NCI-H1417 treated with DMSO at 0.1 percent for 48 hours (cell line): ENCODE results near the gene PRR23E.

ENCODE experiments used
- DNase-seq: peaks from one replicate; lab custom pipeline; 2025; lab: John Stamatoyannopoulos, UW

PRR23E gene

DNA sequence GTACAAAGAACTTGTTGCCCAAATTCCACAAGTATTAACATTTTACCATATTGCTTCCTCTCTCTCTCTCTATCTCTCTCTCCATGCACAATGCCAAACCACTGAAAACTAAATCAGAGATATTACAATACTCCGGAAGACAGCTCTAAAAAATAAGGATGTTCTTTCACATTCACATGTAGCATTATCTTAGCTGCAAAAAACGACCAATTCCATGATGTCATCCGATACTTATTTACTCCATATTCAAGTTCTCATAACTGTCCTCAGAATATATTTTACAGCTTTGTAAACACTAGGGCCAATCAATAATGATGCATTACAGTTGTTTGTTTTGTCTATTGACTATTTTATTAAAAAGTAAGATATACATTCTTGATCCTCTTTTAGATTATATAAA, 7.7 kb upstream of the PRR23E start:
- no peak for DNase-seq

DNA sequence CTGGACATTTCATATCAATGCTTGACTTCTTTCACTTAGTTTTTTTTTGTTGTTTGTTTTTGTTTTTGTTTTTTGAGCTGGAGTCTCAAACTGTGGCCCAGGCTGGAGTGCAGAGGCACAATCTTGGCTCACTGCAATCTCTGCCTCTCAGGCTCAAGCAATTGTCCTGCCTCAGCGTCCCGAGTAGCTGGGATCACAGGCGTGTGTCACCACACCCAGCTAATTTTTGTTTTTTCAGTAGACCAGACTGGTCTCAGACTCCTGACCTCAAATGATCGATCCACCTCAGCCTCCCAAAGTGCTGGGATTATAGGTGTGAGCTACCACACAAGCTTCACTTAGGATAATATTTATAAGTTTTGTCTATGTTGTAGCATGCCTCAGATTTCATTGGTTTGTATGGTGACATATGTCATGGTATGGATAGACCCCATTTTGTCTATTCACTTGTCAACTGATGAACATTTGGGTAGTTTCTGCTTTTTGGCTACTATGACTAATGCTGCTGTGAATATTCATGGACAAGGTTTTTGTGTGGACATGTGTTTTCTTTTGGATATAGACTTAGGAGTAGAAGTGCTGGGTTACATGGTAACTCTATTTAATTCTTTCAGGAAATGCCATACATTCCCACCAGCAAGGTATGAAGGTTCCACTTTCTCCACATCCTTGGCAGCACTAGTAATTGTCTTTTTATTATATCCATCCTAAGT, 6.8 kb upstream of the PRR23E start:
- no peak for DNase-seq

DNA sequence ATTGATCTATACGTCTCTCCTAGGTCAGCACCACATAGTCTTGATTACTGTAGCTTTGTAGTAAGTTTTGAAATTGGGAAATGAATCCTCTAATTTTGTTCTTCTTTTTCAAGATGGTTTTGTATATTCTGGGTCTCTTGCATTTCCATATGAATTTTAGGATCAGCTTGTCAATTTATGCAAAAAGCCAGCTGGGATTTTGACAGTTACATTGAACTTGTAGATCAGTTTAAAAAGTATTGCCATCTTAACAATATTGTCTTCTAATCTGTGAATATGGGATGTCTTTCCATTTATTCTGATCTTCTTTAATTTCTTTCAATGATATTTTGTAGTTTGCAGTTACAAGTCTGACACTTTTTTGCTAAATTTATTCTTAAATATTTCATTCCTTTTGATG, 5.6 kb upstream of the PRR23E start:
- no peak for DNase-seq

DNA sequence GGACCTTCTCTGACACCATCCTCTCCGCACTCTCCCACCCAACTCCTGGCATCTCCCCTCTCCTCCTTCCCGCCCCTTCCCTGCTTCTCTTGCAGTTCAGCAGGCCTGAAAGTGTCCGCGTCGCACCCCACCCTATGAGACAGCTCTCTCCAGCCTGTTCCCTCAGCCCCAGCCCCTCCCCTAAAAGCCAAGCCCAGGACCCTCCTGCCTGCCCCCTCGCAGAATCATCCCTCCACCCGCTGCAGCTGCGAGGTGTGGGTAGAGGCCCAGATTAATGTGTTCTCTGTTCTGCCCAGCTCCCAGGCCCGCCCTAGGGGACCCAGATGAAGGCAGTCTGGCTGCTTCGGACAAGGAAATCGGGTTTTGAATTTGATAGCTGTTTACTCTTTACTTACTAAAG, 410 bp downstream of the PRR23E start:
- no peak for DNase-seq

DNA sequence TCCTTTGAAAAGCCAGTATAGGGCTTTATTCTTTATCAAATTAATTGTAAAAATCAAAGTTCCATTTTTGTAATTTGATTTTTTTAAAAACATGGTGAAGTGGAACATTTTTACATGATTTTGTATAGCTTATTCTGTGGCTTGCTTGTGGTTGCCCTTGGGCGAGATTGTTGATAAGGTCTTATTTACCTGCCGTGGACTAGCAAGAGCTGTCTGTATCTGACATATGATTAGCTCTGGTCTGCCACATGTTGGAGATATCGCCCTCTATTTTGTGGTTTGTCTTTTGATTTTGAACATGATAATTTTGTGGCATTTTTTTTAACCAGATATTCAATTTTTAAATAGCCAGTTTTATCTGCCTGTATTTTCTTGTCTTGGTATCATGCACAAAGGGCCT, 844 bp downstream of the PRR23E start:
- no peak for DNase-seq

DNA sequence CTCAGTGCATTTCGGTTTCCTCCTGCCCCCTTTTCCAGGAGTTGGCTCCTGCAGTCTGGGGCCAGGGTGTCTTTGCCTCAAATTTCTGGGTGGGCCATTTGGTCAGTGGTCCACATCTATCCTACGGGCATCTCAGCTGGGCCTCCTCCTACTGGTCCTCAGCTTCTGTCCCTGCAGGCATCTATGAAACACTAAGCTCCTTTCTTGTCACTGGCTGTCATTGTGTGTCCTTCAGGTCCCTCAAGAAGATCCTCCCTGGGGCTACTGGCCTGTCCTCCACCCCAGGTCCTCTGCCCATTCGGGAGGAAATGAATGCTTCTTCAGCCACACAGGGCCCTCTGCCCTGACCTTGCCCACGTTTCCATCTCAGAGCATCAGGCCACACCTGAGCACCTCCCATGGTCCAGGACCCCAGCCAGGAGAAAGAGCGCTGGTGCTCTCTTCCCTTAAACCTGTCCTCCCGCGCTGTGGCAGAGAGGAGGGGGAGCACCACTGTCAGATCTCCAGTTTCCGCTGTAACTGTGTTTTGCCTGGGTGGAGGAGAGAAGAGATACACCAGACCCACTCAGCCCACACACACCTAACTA, 1.8 kb downstream of the PRR23E start:
- no peak for DNase-seq

DNA sequence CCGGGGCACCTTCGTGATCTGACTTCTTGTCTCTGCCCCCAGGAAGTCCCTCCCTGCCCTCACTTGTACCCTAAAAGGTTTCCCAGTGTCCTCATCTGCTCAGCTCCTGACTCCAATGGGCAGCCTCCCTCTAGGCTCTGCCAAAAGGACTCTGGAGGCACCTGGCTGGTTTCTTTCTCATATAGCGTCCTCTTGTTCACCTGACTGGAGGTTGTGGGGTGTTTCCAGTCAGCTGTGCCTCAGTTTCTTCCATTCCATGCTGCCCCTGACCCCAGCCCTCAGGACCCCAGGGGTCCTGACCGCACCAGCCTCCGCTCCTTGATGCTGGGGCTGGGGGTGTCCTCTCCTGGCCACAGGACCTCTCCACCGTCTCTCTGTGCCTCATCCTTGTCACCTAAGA, 2.5 kb downstream of the PRR23E start:
- no peak for DNase-seq

DNA sequence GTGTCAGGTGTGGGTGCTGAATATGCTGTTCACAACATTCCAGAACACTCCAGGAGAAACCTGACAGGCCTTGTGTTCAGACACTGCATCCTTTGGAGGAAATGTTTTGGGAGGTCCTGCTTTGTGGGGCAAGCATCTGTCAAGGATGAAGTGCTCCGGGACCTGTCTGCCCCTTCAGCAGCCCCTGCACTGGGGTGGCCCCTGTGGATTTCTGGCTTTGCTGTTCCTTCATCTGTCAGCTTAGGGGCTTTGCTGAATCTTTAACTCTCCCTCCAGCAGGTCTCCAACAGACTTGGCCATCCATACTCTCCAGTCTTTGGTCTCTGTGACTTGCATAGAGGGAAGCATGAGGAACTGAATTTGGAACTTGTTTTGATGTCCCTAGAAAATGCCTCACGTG, 3.1 kb downstream of the PRR23E start:
- no peak for DNase-seq

DNA sequence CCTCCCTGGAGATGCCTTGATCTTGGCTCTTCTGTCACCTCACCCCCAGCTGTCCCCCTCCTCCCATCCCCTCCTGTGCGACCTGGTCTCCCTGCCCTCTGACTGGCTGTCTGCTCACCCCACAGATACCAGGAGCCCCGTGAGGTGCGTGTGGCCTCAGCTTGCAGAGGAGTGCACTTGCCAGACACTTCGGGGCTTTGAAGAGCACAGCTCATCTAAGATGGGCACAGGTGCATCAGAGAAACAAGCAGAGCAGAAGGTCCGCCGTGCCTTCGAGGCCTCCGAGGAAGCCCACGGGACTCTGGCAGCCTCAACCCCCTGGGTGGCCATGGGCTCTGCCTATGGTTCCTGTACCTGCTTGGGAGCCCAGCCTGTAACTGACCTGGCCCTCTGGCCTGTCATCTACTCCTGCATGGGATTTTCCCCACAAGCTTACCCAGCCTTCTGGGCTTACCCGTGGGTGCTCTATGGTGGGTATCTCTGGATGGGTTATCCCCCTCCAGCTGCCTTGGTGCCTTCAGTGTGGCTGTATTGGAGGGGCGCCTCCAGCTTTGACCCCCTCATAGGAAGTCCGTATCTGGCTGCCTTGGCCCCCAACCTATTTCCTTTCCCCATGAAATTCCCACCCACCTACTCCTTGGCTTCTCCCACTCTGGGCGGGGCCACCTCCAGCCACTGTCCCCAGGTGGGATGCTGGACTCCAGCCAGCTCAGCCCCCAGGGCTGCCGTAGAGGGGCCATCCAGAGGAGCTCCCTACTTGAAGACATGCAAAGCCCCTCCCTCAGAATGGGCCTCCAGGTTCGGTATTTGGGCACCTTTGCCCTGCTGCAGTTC, 3.8 kb downstream of the PRR23E start:
- no peak for DNase-seq

DNA sequence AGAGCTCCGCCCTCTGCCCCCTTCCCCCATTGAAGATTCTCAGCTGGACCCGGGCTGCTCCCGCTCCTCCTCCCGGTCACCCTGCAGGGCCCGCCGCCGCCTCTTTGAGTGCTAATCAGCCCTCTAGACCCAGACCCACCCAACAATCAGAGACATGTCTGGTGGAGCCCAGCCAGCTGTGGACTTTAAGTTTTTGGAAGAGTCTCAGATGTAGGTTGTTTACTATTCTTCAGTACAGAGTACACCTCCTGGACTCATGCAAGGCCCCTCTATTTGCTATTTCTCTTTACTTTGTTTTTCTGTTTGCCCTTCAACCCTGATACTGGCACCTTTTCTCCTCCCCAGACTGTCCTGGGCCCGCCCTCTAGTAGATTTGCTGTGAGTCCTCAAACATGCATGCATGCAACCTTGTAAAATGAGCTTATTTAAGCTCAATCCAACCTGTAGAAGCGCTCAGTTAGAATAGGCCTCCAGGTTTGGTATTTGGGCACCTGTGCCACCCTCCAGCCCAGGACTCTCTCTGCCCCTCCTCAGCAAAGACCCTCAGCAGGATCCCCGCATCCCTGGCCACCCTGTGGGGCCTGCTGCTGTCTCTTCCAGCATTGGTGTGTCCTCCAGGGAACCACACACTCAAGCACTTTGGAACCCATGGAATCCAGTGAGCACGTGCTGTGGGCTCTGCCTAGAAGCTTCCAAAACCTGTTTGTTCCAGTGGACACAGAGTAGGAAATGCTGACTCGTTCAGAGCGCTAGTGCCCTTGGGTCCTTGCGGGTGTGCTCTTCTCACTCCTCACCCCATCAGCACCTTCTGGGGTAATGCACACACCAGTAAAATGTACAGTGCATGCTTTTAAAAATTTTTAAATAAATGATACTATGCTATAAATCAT, 4.6 kb downstream of the PRR23E start:
- no peak for DNase-seq

DNA sequence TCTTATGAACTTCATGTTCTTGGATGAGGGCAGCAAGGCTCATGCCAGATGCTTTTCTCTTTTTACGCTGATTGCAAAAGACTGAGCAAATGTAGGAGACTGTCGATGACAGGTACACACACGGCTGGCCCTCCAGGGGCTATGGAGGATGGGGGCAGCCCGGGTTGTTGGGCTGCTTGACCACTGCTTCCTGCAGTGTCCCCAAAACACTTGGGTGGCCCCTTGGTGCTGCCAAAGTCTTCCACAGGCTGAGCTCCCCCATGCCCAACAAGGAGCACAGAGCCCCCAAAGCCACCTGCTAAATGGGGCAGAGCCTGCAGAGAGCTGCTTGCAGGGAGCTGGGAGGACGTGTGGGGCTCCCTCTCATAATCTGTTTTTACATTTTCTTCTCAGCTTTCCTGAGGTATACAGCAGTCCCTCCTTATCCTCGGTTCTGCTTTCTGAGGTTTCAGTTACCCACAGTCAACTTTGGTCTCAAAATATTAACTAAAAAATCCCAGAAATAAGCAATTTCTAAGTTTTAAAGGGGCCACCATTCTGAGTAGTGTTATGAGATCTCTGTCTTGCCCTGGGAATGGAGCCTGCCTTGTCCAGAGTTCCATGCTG, 7.3 kb downstream of the PRR23E start:
- DNase-seq, result no peak

DNA sequence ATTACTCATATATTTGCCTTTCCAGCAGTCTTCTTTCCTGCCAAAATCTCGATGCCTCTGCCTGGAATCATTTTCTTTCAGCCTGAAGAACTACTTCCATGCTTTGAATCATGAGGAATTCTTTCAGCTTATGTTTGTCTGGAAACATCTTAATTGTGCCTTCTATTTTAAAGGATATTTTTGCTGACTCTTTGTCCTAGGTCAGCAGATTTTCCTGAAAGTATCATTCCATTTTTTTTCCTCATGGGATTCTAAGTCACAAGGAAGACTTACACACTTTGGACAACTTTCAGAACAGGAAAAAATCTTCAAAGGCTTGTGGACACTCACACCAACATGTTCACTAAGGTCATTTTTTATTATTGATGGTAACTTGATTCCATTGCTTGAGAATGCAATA, 10.1 kb downstream of the PRR23E start:
- DNase-seq, result no peak

DNA sequence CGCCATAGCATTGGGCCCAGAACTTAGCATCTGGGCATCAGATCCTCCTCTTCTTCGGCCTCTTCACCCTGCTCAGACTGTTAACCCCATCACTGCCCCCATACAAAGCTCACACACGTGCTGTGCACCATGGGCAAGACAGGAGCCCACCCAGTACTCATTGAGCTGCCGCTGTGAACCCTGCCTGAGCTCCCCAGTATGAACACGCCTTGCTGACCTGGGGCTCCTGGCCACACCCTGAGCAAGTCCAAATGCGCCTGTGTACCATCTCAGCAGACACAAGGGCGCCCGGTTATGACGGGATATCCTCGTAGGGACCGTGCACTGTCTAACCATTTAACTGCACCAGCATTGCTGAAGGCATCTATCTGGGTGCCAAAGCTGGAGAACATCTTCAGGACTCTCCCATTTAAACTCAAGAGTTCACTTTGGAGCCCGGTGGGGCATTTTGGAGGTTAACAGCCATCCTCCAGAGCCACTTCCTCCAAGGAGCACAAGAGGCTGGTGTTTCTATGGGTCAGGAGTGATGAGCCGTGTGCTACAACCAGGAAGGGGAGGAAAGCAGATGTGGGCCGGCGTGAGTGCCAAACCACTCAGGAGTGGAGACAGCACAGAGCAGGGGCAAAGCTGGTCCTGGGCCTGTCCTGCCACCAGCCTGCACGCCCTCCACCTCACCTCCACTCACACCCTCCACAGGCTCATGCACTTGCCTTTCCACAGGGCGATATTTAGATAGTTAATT, 12.1 kb downstream of the PRR23E start:
- no peak for DNase-seq

DNA sequence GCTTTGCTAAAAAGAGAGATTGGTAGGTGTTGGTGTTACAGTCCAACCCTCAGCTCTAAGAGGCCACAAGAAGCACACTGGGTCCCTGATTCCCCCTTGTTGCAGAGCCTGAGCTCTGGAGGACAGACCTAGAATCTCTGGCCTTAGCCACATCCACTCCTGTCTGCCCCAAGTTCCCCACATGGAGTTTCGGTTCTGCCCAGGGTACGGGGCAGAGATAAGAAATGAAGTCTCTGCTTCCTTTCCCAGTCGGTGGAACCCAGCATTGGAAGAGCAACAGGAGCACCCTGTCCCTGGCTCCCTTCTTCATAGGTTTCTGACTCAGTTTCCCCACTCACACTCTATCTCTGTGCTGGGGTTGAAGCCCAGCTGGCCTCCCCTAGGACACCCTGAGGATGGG, 13.2 kb downstream of the PRR23E start:
- no peak for DNase-seq

DNA sequence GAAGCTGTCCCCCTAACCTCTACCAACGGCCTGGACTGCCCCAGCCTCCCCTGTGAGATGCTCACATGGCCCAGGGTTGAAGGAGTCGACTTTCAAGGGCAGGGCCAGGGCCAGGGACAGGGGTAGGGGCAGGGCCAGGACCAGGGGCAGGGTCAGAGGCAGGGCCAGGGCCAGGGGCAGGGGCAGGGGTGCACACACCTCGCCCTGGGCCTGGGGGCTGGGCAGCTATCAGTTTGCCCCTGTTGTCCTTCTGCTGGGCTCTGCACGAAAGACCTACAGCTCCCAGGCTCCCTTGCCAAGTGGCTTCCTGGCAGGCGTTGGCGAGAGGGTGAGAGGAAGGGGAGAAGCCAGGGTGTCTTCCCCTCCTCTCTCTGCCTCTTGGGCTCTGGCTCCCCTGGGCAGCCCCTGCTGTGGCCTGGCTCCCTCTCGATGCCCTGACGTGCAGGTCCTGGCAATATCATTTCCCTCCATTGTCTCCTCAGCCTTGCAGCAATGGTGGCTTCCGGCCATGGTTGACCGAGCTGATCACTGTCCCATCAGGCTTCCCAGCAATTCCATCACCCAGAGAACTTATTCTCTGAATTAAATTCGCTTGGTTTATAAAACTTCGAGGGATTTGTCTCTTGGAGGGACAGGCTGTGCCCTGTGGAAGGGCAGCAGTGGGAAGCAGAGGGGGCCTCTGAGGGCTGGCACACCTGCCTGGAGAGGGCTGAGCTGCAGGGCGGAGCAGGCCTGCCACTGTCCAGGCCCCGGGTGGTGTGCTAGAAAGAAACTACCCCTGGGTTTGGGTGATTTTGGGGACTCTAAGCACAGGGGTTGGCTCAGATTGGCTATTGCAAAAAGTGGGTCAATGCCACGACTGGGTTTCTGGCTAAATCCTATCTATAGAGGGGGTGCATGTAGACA, 13.9 kb downstream of the PRR23E start:
- no peak for DNase-seq

DNA sequence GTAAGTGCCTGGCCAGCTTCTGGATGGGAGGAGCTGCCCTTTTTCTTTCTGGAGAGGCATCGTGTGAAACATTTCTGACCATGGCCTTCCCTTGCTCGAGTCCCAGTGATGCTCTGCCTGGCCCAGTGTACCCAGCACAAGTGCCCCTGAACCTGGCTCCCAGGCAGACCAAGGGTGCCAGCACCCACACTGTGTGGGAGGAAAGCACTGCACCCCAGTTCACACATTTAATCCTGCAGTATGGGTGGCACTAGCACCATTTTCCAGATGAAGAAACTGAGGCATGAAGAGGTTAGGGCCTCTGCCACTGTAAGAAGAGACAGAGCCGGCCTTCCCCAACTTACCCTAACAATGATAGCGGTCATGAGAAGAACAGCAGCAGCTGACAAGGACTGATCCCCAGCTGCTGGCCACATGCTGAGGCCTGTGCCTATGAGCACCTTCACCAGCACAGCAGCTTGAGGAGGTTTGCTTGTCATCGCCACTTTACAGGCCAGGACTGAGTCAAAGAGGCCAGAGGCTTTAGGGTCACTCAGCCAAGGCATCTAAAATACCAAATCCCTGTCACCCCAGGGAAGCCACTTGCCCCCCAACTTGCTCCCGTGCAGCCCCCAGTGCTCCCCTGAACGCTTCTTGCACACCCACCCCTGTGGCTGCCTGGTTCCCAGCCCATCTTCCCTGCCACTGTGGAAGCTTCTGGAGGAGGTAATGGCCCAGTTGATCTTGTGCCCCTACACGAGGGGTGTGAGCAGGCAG, 15.0 kb downstream of the PRR23E start:
- DNase-seq, result no peak

DNA sequence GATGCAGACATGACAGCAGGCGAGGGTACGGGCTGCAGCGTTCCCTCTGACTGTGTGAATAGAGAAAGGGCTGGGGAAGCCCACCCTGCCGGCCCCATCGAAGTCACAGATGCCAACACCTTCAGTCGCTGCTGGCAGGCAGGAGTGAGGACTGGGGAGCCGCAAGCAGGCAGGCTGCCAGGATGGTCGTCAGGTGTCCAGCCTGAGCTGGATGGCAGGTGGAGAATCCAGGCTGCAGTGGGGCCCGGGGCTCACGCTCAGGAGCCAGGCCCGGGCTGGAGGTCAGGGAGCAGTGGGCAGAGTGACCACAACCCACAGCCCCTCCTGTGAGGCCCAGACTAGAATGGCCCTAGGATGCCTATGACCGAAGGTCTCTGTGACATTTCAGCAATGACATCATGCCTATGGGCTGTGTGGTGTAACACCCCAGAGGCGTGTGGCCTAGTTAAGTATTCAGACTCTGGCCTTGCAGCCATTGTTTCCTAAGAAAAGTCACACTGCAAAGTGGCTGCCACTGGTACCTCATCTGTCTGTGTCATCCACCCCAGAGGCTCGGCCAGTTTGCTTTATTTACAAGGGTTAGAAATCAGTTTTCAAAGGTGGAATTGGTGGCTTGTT, 15.7 kb downstream of the PRR23E start:
- DNase-seq, result no peak

DNA sequence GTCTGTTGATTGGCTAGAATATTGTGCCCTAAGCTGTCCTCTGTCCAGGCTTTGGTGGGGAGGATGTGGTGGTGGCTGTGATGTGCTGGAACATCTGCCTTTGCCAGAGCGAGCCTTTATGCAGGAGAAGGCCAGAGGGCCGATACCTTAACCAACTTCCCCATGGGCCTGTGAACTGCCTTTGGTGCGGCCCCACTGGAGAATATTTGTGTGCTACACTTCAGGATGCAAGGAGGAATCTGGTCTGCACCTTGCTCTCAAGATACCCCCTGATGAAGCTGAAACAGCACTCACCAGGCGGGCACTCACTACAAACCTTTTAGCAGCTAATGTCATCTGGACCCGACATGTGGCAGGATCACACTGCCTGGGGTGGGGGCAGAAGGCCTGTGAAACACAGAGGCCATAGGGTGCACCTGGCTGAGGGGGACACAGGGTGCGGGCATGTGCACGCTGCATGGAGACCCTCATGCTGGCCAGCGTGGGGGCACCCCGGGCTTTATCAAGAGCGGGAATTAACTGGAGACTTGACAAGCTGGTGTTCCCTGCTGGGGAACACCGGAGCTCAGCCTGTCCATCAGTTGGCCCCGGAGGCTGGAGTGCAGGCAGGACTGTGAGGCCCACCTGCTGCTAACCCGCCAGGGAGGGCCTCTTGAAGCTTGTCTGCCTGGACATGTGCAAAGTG, 16.4 kb downstream of the PRR23E start:
- no peak for DNase-seq
